Mucosa of descending colon (tissue), 3 donors: ENCODE results near the gene TCIRG1. TPM values are rescaled to one million over a fixed set of nuclear protein-coding genes. Genes with fewer than 3 reads are reported as not detected.

ENCODE experiments used
- ATAC-seq: fragments of 200-7000 bp; cut with Tn5 transposase; one replicate; pipeline ENCODE4 v1.9.1; 2020; ENCODE audit warnings: mild to moderate bottlenecking, moderate library complexity
- DNase-seq, 3 donors: peaks; one replicate each; pipeline ENCODE4 v3.0.0-alpha.2; 2020
- H3K36me3 ChIP-seq: fragments of 200-600 bp; one replicate; pipeline ENCODE4 v1.8.0; 2021; ENCODE audit warnings: low read depth, mild to moderate bottlenecking
- H3K4me1 ChIP-seq: fragments of 200-600 bp; one replicate; pipeline ENCODE4 v1.8.0; 2021; ENCODE audit warnings: low read depth, mild to moderate bottlenecking
- H3K4me3 ChIP-seq: fragments of 200-600 bp; one replicate; pipeline ENCODE4 v1.8.0; 2021; ENCODE audit warnings: mild to moderate bottlenecking
- H3K9me3 ChIP-seq: fragments of 200-600 bp; one replicate; pipeline ENCODE4 v1.8.0; 2021; ENCODE audit warnings: mild to moderate bottlenecking
- intact Hi-C, 2 donors: fragments of 100-400 bp; cut with DNase I in 1 of 2; cut with micrococcal nuclease in 1 of 2; formaldehyde crosslinking; loops; one replicate each; pipeline versions ENCODE4 v1.11.0 to v1.11.1; 2022; cut with DNase I, micrococcal nuclease
- total RNA-seq, 3 donors: library from RNA; stranded (reverse); fragmentation: NEBNext Ultra II Directional in 2 of 3; extraction: Animal tissue kit (Norgen Biotek cat#: 25700) in 2 of 3; gene quantifications; one replicate each; pipeline versions ENCODE4 v1.2.1 to v1.2.4, GENCODE V29; 2021 to 2023
- TF ChIP-seq, protein P1 (sequence below): fragments of 200-600 bp; IDR thresholded peaks from one replicate; pipeline ENCODE4 v1.8.0; 2022; ENCODE audit warnings: antibody characterized with exemption, mild to moderate bottlenecking
- donor health status: DM: no; HTN: no; CAD: no; lungs with moderate emphysema.
- donor health status: DM: no; HTN: no; CAD: no.
- donor health status: DM: no; HTN: yes; CAD: no.

The TCIRG1 gene
- total RNA-seq, 3 donors from 2014 or later: 155 to 189 (median 166) TPM

DNA sequence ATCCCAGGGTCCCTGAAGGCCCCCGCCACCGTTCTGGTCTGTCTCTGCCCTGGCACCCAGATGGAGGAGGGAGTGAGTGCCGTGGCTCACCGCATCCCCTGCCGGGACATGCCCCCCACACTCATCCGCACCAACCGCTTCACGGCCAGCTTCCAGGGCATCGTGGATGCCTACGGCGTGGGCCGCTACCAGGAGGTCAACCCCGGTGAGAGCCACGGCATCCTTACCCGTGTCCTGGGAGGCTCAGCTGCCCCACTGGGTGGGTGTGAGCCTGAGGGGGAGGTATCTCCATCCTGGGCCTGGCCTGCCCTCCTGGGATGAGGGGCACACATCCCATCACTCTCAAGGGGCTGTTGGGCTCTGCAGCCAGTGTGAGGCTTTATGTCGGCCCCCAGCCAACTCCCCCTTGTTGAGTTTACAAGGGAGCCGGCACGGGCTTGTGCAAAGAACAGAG, 6.1 kb downstream of the TCIRG1 start:
- no peak for DNase-seq

DNA sequence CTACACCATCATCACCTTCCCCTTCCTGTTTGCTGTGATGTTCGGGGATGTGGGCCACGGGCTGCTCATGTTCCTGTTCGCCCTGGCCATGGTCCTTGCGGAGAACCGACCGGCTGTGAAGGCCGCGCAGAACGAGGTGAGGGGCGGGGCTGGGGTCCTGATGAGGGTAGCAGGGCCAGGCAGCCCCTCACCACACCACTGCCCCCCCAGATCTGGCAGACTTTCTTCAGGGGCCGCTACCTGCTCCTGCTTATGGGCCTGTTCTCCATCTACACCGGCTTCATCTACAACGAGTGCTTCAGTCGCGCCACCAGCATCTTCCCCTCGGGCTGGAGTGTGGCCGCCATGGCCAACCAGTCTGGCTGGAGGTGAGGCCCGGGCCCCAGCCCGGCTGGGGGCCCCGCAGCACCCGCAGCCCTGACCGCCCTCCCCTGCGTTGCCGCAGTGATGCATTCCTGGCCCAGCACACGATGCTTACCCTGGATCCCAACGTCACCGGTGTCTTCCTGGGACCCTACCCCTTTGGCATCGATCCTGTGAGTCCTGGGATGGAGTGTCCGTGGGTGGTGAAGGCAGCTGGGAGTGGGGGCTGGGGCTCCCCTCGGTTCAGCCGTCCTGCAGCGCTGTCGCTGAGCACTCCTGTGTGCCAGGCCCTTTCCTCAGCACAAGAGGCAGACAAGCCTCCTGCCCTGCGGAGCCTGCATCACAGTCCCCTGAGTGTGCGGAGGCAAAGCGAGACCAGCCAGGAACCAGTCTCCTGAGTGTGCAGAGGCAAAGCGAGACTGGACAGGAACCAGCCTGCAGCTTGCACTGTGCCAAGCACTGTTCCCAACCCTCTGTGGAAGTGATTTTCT, 8.8 kb downstream of the TCIRG1 start:
- intact Hi-C loops: no loop called here
- ATAC-seq: no peak

More for the DNA sequence above, 6.1 kb downstream of the TCIRG1 start:
- intact Hi-C loops: no loop called here
- Histone ChIP-seq H3K9me3 (no peaks in the 10 kb centered on the region), H3K36me3 (peaks cover 5% of the 10 kb centered on the region), H3K4me3 (no peak overlapping the region), H3K4me1 (peaks cover 2% of the 10 kb centered on the region)
- ATAC-seq: no peak
- TF ChIP-seq, protein P1, sequence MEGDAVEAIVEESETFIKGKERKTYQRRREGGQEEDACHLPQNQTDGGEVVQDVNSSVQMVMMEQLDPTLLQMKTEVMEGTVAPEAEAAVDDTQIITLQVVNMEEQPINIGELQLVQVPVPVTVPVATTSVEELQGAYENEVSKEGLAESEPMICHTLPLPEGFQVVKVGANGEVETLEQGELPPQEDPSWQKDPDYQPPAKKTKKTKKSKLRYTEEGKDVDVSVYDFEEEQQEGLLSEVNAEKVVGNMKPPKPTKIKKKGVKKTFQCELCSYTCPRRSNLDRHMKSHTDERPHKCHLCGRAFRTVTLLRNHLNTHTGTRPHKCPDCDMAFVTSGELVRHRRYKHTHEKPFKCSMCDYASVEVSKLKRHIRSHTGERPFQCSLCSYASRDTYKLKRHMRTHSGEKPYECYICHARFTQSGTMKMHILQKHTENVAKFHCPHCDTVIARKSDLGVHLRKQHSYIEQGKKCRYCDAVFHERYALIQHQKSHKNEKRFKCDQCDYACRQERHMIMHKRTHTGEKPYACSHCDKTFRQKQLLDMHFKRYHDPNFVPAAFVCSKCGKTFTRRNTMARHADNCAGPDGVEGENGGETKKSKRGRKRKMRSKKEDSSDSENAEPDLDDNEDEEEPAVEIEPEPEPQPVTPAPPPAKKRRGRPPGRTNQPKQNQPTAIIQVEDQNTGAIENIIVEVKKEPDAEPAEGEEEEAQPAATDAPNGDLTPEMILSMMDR: no peak

DNA sequence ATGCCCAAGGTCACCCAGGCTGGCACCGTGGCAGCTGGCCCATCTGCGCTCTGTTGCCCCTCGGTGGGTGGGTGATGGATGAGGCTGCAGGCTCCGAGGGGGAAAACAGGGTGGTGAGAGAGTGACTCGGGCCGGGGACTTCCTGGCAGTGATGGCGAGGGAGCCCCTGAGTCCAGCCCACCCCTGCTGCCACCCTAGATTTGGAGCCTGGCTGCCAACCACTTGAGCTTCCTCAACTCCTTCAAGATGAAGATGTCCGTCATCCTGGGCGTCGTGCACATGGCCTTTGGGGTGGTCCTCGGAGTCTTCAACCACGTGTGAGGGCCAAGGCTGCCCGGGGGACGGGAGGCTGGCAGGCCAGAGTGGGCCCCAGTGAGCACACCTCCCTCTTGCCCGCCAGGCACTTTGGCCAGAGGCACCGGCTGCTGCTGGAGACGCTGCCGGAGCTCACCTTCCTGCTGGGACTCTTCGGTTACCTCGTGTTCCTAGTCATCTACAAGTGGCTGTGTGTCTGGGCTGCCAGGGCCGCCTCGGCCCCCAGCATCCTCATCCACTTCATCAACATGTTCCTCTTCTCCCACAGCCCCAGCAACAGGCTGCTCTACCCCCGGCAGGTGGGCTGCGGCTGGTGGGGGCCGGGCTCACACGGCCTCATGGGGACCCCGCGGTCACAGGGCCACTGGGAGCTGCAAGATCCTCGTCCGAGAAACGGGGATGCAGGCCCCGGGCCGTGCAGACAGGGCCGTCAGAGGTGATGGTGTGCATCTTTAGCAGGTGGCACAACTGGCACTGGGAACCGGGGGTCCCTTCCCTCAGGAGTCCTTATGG, 10.1 kb downstream of the TCIRG1 start:
- intact Hi-C loops: no loop called here
- no peaks in the 10 kb centered on the region for H3K36me3 ChIP-seq

More for the DNA sequence above, 8.8 kb downstream of the TCIRG1 start:
- H3K36me3 ChIP-seq: peaks cover 5% of the 10 kb centered on the region
- H3K4me3 ChIP-seq: no peak overlapping the region
- H3K9me3 ChIP-seq: no peaks in the 10 kb centered on the region
- TF ChIP-seq, protein P1: no peak
- DNase-seq: no peak
- no peaks in the 10 kb centered on the region for H3K4me1 ChIP-seq

DNA sequence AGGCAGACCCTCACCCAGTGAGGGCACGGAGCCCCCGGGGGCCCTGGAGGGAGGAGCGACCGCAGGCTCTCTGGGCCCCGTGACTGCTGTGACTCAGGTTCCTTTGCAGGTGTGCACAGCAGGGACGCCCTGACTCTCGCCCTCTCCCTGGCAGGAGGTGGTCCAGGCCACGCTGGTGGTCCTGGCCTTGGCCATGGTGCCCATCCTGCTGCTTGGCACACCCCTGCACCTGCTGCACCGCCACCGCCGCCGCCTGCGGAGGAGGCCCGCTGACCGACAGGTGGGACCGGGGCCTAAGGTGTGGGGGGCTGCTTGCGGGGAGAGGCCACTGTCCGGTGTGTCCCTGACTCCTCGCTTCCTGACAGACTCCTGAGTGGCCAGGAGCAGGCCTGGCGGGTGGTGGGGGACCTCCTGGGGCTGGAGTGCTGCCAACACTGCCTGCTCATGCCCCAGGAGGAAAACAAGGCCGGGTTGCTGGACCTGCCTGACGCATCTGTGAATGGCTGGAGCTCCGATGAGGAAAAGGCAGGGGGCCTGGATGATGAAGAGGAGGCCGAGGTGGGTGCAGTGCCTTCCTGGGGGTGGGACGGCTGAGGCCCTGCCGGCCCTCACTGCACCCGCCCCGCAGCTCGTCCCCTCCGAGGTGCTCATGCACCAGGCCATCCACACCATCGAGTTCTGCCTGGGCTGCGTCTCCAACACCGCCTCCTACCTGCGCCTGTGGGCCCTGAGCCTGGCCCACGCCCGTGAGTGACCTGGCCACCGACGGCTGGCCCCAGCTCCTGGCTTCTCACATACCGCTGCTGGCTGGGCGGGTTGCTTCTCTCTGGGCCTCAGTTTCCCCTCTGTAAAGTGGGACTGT, 10.9 kb downstream of the TCIRG1 start:
- Histone ChIP-seq H3K9me3 (no peaks in the 10 kb centered on the region), H3K4me1 (no peaks in the 10 kb centered on the region), H3K4me3 (no peak overlapping the region), H3K36me3 (no peaks in the 10 kb centered on the region)
- no peak for ATAC-seq
- TF ChIP-seq, protein P1: no peak
- intact Hi-C loops: no loop called here
- peak in 1 of 3 donors; percentile 29 for DNase-seq

More for the DNA sequence above, 10.1 kb downstream of the TCIRG1 start:
- TF ChIP-seq, protein P1: no peak
- Histone ChIP-seq H3K4me1 (no peaks in the 10 kb centered on the region), H3K9me3 (no peaks in the 10 kb centered on the region), H3K4me3 (no peak overlapping the region)
- no peak for ATAC-seq
- DNase-seq: no peak

DNA sequence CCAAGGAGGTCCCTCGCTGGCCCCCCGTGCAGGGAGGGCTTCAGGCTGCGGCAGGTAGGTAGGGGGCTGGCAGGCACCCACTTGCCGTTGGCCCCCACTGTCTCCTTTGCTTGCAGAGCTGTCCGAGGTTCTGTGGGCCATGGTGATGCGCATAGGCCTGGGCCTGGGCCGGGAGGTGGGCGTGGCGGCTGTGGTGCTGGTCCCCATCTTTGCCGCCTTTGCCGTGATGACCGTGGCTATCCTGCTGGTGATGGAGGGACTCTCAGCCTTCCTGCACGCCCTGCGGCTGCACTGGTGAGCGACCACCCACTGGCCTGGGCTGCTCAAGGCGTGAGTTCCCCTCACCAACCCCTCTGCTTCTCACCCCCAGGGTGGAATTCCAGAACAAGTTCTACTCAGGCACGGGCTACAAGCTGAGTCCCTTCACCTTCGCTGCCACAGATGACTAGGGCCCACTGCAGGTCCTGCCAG, 11.6 kb downstream of the TCIRG1 start:
- H3K36me3 ChIP-seq: no peaks in the 10 kb centered on the region

More for the DNA sequence above, 11.6 kb downstream of the TCIRG1 start:
- TF ChIP-seq, protein P1: no peak
- ATAC-seq (no peak), DNase-seq (no peak)
- Histone ChIP-seq H3K4me1 (no peaks in the 10 kb centered on the region), H3K9me3 (no peaks in the 10 kb centered on the region), H3K4me3 (no peak overlapping the region)
- intact Hi-C loops: no loop called here
